Measurements from ENCODE around the gene ZNF772.
A peak's percentile ranks its signal among the peaks of the same experiment; 100 is the strongest.

The ZNF772 gene

DNA sequence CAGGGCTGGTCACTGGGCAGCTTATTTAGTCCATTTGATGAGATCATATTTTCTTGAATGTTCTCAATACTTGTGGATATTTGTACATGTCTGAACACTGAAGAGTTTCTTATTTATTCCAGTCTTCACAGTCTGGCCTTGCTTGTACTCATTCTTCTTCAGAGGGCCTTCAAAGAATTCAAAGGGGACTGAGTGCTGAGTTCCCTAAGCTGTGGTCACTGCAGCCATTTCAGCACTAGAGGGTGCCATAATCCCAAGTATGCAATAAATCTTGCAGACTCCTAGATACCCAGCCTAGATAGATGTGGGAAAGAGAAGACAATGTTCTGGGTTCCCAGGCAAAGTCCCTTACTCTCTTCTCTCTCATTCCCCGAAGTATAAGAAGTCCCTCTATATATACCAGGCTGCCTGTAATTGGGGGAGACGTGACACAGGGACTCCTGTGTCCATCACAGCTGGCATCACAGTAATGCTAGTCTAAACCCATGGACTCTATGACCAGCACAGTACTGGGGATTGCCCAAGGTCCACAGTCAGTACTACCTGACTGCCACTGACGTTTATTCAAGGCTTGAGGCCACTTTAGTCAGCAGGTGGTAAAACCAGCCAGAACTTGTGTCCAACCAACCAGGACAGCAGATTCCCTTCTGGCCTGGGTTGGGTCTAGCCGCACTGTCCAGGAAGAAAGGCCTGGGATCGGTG lies 11.5 kb downstream of the ZNF772 start:
- no peak overlapping the region for H3K4me3 ChIP-seq (ENCODE audit: low read length)
- no peak overlapping the region for H3K27ac ChIP-seq (ENCODE audit: low read length)
- no peaks in the 10 kb centered on the region for H3K27me3 ChIP-seq (replicated peaks; ENCODE audit: insufficient read depth, low read length)
- H3K9me3 ChIP-seq (replicated peaks; ENCODE audit: insufficient read depth, low read length), result no peaks in the 10 kb centered on the region
- H3K9ac ChIP-seq (ENCODE audit: low read length), result no peak overlapping the region
- DNase-seq, result peak; percentile 57
- no peaks in the 10 kb centered on the region for H3K36me3 ChIP-seq (replicated peaks; ENCODE audit: insufficient read depth, low read length)
- H4K20me1 ChIP-seq (ENCODE audit: insufficient read depth, low read length), result no peaks in the 10 kb centered on the region
- no peak for TF ChIP-seq EZH2phosphoT487 (IDR thresholded peaks at IDR 0.05; ENCODE audit: low read length)
- TF ChIP-seq, protein P1, sequence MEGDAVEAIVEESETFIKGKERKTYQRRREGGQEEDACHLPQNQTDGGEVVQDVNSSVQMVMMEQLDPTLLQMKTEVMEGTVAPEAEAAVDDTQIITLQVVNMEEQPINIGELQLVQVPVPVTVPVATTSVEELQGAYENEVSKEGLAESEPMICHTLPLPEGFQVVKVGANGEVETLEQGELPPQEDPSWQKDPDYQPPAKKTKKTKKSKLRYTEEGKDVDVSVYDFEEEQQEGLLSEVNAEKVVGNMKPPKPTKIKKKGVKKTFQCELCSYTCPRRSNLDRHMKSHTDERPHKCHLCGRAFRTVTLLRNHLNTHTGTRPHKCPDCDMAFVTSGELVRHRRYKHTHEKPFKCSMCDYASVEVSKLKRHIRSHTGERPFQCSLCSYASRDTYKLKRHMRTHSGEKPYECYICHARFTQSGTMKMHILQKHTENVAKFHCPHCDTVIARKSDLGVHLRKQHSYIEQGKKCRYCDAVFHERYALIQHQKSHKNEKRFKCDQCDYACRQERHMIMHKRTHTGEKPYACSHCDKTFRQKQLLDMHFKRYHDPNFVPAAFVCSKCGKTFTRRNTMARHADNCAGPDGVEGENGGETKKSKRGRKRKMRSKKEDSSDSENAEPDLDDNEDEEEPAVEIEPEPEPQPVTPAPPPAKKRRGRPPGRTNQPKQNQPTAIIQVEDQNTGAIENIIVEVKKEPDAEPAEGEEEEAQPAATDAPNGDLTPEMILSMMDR (IDR thresholded peaks at IDR 0.05; ENCODE audit: low read length), result peak; percentile 83
- TF ChIP-seq EZH2 (optimal IDR thresholded peaks at IDR 0.05; ENCODE audit: low read depth, low read length), result no peak
- no peaks in the 10 kb centered on the region for H3K79me2 ChIP-seq (ENCODE audit: low read length)
- no peaks in the 10 kb centered on the region for H3F3A ChIP-seq (ENCODE audit: insufficient read depth, low read length)
- H3K4me2 ChIP-seq (ENCODE audit: low read depth, low read length), result no peak overlapping the region
- no peak overlapping the region for H2AFZ ChIP-seq (ENCODE audit: low read length)
- H3K9me2 ChIP-seq (replicated peaks; ENCODE audit: insufficient read depth, low read length), result no peaks in the 10 kb centered on the region
- H3K4me1 ChIP-seq (ENCODE audit: low read length), result no peaks in the 10 kb centered on the region

DNA sequence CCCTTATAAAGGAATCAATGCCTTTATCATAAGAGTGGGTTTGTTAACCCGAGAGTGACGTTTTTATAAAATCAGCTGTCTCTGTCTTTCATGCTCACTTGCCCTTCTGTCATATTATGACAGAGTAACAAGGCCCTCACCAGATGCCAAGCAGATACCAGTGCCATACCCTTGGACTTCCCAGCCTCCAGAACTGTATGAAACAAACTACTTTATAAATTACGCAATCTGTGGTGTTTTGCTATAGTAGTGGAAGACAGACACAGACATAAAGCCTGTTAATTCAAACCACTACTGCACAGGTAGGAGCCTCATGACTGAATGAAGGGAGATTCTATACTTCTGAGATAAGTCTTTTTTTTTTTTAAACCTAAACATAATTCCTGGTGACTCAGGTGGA lies 25.1 kb downstream of the ZNF772 start:
- Histone ChIP-seq H3K9me2 (replicated peaks; ENCODE audit: insufficient read depth, low read length) (no peaks in the 10 kb centered on the region), H3K79me2 (ENCODE audit: low read length) (no peaks in the 10 kb centered on the region), H2AFZ (ENCODE audit: low read length) (no peak overlapping the region), H3K27ac (ENCODE audit: low read length) (no peak overlapping the region), H3F3A (ENCODE audit: insufficient read depth, low read length) (no peaks in the 10 kb centered on the region), H3K27me3 (replicated peaks; ENCODE audit: insufficient read depth, low read length) (no peaks in the 10 kb centered on the region), H3K9me3 (replicated peaks; ENCODE audit: insufficient read depth, low read length) (no peaks in the 10 kb centered on the region), H3K9ac (ENCODE audit: low read length) (no peak overlapping the region), H3K4me1 (ENCODE audit: low read length) (no peaks in the 10 kb centered on the region), H3K4me3 (ENCODE audit: low read length) (no peak overlapping the region), H3K4me2 (ENCODE audit: low read depth, low read length) (no peak overlapping the region), H4K20me1 (ENCODE audit: insufficient read depth, low read length) (no peaks in the 10 kb centered on the region), H3K36me3 (replicated peaks; ENCODE audit: insufficient read depth, low read length) (no peaks in the 10 kb centered on the region)
- DNase-seq, result no peak
- TF ChIP-seq EZH2phosphoT487 (IDR thresholded peaks at IDR 0.05; ENCODE audit: low read length) (no peak), EZH2 (optimal IDR thresholded peaks at IDR 0.05; ENCODE audit: low read depth, low read length) (no peak)
- TF ChIP-seq, protein P1 (IDR thresholded peaks at IDR 0.05; ENCODE audit: low read length), result no peak

DNA sequence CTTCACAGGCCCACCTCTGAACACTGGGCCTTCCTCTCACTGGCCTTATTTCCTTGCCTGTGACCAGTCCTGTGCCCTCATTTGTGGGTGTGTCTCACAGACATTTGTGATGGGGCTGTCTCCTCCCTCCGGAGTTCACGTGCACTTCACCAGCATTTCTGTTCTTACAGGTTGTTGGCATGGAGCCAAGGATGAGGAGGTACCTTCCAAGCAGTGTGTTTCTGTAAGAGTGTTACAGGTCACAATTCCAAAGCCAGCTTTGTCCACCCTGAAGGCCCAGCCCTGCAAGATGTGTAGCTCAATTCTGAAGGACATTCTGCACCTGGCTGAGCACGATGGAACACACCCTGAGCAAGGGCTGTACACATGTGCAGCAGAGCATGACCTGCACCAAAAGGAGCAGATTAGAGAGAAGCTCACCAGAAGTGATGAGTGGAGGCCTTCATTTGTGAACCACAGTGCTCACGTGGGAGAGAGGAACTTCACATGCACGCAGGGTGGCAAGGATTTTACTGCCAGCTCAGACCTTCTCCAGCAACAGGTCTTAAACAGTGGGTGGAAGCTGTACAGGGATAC lies 34.2 kb downstream of the ZNF772 start:
- no peak for TF ChIP-seq EZH2 (optimal IDR thresholded peaks at IDR 0.05; ENCODE audit: low read depth, low read length)
- TF ChIP-seq, protein P1 (IDR thresholded peaks at IDR 0.05; ENCODE audit: low read length), result no peak
- TF ChIP-seq EZH2phosphoT487 (IDR thresholded peaks at IDR 0.05; ENCODE audit: low read length), result no peak
- H2AFZ ChIP-seq (ENCODE audit: low read length), result no peak overlapping the region
- no peaks in the 10 kb centered on the region for H3K27me3 ChIP-seq (replicated peaks; ENCODE audit: insufficient read depth, low read length)
- no peak overlapping the region for H3K4me2 ChIP-seq (ENCODE audit: low read depth, low read length)
- H3K9me3 ChIP-seq (replicated peaks; ENCODE audit: insufficient read depth, low read length), result no peaks in the 10 kb centered on the region
- no peaks in the 10 kb centered on the region for H3F3A ChIP-seq (ENCODE audit: insufficient read depth, low read length)
- H3K4me1 ChIP-seq (ENCODE audit: low read length), result no peaks in the 10 kb centered on the region
- H3K9ac ChIP-seq (ENCODE audit: low read length), result no peak overlapping the region
- no peak for DNase-seq
- H3K79me2 ChIP-seq (ENCODE audit: low read length), result peaks cover 28% of the 10 kb centered on the region
- H3K9me2 ChIP-seq (replicated peaks; ENCODE audit: insufficient read depth, low read length), result no peaks in the 10 kb centered on the region
- no peaks in the 10 kb centered on the region for H4K20me1 ChIP-seq (ENCODE audit: insufficient read depth, low read length)
- H3K36me3 ChIP-seq (replicated peaks; ENCODE audit: insufficient read depth, low read length), result peaks cover 17% of the 10 kb centered on the region
- H3K27ac ChIP-seq (ENCODE audit: low read length), result no peak overlapping the region
- no peak overlapping the region for H3K4me3 ChIP-seq (ENCODE audit: low read length)

Data from MM.1S (cell line).